Loucy (cell line): ENCODE data around the gene RRP8.

ENCODE experiments used
- CTCF ChIP-seq: fragments of 200-600 bp; sonication (generic); conservative IDR thresholded peaks from 2 replicates; pipeline ENCODE4 v1.5.1; 2014; ENCODE audit warnings: mild to moderate bottlenecking, antibody characterized with exemption, low read length
- EZH2phosphoT487 ChIP-seq: fragments of 200-600 bp; IDR thresholded peaks from 2 replicates; pipeline ENCODE4 v1.6.1; 2018; ENCODE audit warnings: antibody characterized with exemption, mild to moderate bottlenecking, moderate library complexity, borderline replicate concordance

- no peak for TF ChIP-seq CTCF
- no peak for TF ChIP-seq EZH2phosphoT487
Observed at GRCh38 chr11:6619004-6619745, 15.8 kb upstream of the RRP8 start, which contains the start of gene TPP1.
